HG02938 (cell line): ENCODE results near the gene ADAT1.

Experiments used
- ATAC-seq: cut with Tn5 transposase; IDR thresholded peaks from one replicate; pipeline ENCODE4 v1.9.1; 2021; ENCODE audit warnings: mild to moderate bottlenecking, moderate library complexity; ENCODE audit not compliant: unreplicated experiment

ADAT1 gene

GRCh38 chr16:75622761-75623605 lies at the start of gene ADAT1:
Gene ADAT1, minus strand, starts transcription at chr16:75623281. Its CDS starts 2,482 bp downstream, at chr16:75620799.
- peak; percentile 95 for ATAC-seq

GRCh38 chr16:75667503-75667902 lies 44.4 kb upstream of the ADAT1 start:
- ATAC-seq = no peak

GRCh38 chr16:75660726-75661302 lies 37.7 kb upstream of the ADAT1 start:
- ATAC-seq = no peak

GRCh38 chr16:75660321-75660720 lies 37.2 kb upstream of the ADAT1 start:
- ATAC-seq = no peak

GRCh38 chr16:75658175-75658574 lies 35.1 kb upstream of the ADAT1 start:
- no peak for ATAC-seq

GRCh38 chr16:75653922-75654321 lies 30.8 kb upstream of the ADAT1 start:
- ATAC-seq = no peak

- peak; percentile 30 for ATAC-seq
These were observed 25.4 kb upstream of the ADAT1 start for GRCh38 chr16:75648265-75649076.

- peak; percentile 81 for ATAC-seq
These were observed 24.6 kb upstream of the ADAT1 start, which contains the start of the genes KARS1 and TERF2IP for GRCh38 chr16:75647492-75648264. Gene KARS1, minus strand, starts transcription at chr16:75647665. Its CDS starts 26 bp downstream, at chr16:75647639. Gene TERF2IP, plus strand, starts transcription at chr16:75647773. Its CDS starts 110 bp downstream, at chr16:75647883.

GRCh38 chr16:75647112-75647491 lies 24.0 kb upstream of the ADAT1 start:
- peak; percentile 19 for ATAC-seq

GRCh38 chr16:75644240-75645012 lies 21.3 kb upstream of the ADAT1 start:
- ATAC-seq = no peak

- no peak for ATAC-seq
These were observed 17.5 kb upstream of the ADAT1 start for GRCh38 chr16:75640598-75640997.

GRCh38 chr16:75635036-75635435 lies 12.0 kb upstream of the ADAT1 start:
- ATAC-seq = no peak

GRCh38 chr16:75632857-75633256 lies 9.8 kb upstream of the ADAT1 start:
- ATAC-seq = no peak

GRCh38 chr16:75630052-75630451 lies 7.0 kb upstream of the ADAT1 start:
- ATAC-seq = no peak

- ATAC-seq = no peak
These were observed 6.1 kb upstream of the ADAT1 start for GRCh38 chr16:75629132-75629531.

- no peak for ATAC-seq
These were observed 5.3 kb upstream of the ADAT1 start for GRCh38 chr16:75628351-75628750.

GRCh38 chr16:75627851-75628250 lies 4.8 kb upstream of the ADAT1 start:
- no peak for ATAC-seq

GRCh38 chr16:75626806-75627205 lies 3.7 kb upstream of the ADAT1 start:
- no peak for ATAC-seq

GRCh38 chr16:75624921-75625334 lies 1.8 kb upstream of the ADAT1 start:
- no peak for ATAC-seq

GRCh38 chr16:75621170-75621477 lies 2.0 kb downstream of the ADAT1 start:
- ATAC-seq = no peak
